MM.1S (cell line): ENCODE data around the gene MS4A18.

Source experiments
- DNase-seq: peaks from one replicate; pipeline ENCODE4 v3.0.0-alpha.2; 2015
- H2AFZ ChIP-seq: fragments of 300-600 bp; sonication (generic); 2 replicates; pipeline ENCODE4 v1.6.0; 2016; ENCODE audit warnings: antibody characterized with exemption, low read length
- H3F3A ChIP-seq: fragments of 300-600 bp; sonication (generic); 2 replicates; pipeline ENCODE4 v1.6.1; 2016; ENCODE audit warnings: mild to moderate bottlenecking, antibody characterized with exemption, low read length, moderate library complexity, mixed read lengths; ENCODE audit not compliant: insufficient read depth
- H3K27ac ChIP-seq: fragments of 300-600 bp; sonication (generic); 2 replicates; pipeline ENCODE4 v1.5.1; 2016; ENCODE audit warnings: mild to moderate bottlenecking, low read length
- H3K27me3 ChIP-seq: fragments of 300-600 bp; sonication (generic); replicated peaks from 2 replicates; pipeline ENCODE4 v1.6.0; 2016; ENCODE audit warnings: low read length; ENCODE audit not compliant: insufficient read depth
- H3K36me3 ChIP-seq: fragments of 300-600 bp; sonication (generic); replicated peaks from 2 replicates; pipeline ENCODE4 v1.6.1; 2016; ENCODE audit warnings: mild to moderate bottlenecking, low read length, mixed read lengths; ENCODE audit not compliant: insufficient read depth
- H3K4me1 ChIP-seq: fragments of 300-600 bp; sonication (generic); 2 replicates; pipeline ENCODE4 v1.6.1; 2016; ENCODE audit warnings: low read length, mixed read lengths
- H3K4me2 ChIP-seq: fragments of 300-600 bp; sonication (generic); 2 replicates; pipeline ENCODE4 v1.6.0; 2016; ENCODE audit warnings: low read depth, low read length
- H3K4me3 ChIP-seq: fragments of 300-600 bp; sonication (generic); 2 replicates; pipeline ENCODE4 v1.5.1; 2016; ENCODE audit warnings: low read length, mixed read lengths
- H3K79me2 ChIP-seq: fragments of 300-600 bp; sonication (generic); 2 replicates; pipeline ENCODE4 v1.6.1; 2016; ENCODE audit warnings: mixed run types, low read length, mixed read lengths
- H3K9ac ChIP-seq: fragments of 300-600 bp; sonication (generic); 2 replicates; pipeline ENCODE4 v1.6.1; 2016; ENCODE audit warnings: low read length, mixed read lengths
- H3K9me2 ChIP-seq: fragments of 300-600 bp; sonication (generic); replicated peaks from 2 replicates; pipeline ENCODE4 v1.6.1; 2016; ENCODE audit warnings: mild to moderate bottlenecking, low read length, mixed read lengths; ENCODE audit not compliant: insufficient read depth
- H3K9me3 ChIP-seq: fragments of 300-600 bp; sonication (generic); replicated peaks from 2 replicates; pipeline ENCODE4 v1.6.1; 2016; ENCODE audit warnings: mild to moderate bottlenecking, low read length, mixed read lengths; ENCODE audit not compliant: insufficient read depth
- H4K20me1 ChIP-seq: fragments of 300-600 bp; sonication (generic); 2 replicates; pipeline ENCODE4 v1.6.1; 2016; ENCODE audit warnings: mild to moderate bottlenecking, low read length, moderate library complexity, mixed read lengths; ENCODE audit not compliant: insufficient read depth
- EZH2 ChIP-seq: fragments of 300-600 bp; sonication (generic); optimal IDR thresholded peaks from 2 replicates; pipeline ENCODE3; 2017; ENCODE audit warnings: low read depth, mild to moderate bottlenecking, antibody characterized with exemption, low read length, mixed read lengths
- EZH2phosphoT487 ChIP-seq: fragments of 300-600 bp; sonication (generic); IDR thresholded peaks from 2 replicates; pipeline ENCODE4 v1.6.1; 2018; ENCODE audit warnings: antibody characterized with exemption, low read length
- TF ChIP-seq, protein P1 (sequence below): fragments of 300-600 bp; sonication (generic); IDR thresholded peaks from 2 replicates; pipeline ENCODE4 v1.5.1; 2016; ENCODE audit warnings: antibody characterized with exemption, low read length, mixed read lengths

The MS4A18 gene

GRCh38 chr11:60719391-60719790 lies 5.1 kb upstream of the MS4A18 start:
- Histone ChIP-seq H3K4me2 (no peak overlapping the region), H4K20me1 (no peaks in the 10 kb centered on the region), H3K79me2 (no peaks in the 10 kb centered on the region), H3F3A (no peaks in the 10 kb centered on the region), H3K9me2 (no peaks in the 10 kb centered on the region), H3K27me3 (no peaks in the 10 kb centered on the region), H3K4me3 (no peak overlapping the region), H3K9me3 (no peaks in the 10 kb centered on the region), H3K27ac (no peak overlapping the region), H3K9ac (no peak overlapping the region), H3K4me1 (no peaks in the 10 kb centered on the region), H2AFZ (no peak overlapping the region), H3K36me3 (no peaks in the 10 kb centered on the region)
- TF ChIP-seq EZH2: no peak
- TF ChIP-seq EZH2phosphoT487: no peak
- TF ChIP-seq, protein P1, sequence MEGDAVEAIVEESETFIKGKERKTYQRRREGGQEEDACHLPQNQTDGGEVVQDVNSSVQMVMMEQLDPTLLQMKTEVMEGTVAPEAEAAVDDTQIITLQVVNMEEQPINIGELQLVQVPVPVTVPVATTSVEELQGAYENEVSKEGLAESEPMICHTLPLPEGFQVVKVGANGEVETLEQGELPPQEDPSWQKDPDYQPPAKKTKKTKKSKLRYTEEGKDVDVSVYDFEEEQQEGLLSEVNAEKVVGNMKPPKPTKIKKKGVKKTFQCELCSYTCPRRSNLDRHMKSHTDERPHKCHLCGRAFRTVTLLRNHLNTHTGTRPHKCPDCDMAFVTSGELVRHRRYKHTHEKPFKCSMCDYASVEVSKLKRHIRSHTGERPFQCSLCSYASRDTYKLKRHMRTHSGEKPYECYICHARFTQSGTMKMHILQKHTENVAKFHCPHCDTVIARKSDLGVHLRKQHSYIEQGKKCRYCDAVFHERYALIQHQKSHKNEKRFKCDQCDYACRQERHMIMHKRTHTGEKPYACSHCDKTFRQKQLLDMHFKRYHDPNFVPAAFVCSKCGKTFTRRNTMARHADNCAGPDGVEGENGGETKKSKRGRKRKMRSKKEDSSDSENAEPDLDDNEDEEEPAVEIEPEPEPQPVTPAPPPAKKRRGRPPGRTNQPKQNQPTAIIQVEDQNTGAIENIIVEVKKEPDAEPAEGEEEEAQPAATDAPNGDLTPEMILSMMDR: no peak
- DNase-seq: no peak

DNA sequence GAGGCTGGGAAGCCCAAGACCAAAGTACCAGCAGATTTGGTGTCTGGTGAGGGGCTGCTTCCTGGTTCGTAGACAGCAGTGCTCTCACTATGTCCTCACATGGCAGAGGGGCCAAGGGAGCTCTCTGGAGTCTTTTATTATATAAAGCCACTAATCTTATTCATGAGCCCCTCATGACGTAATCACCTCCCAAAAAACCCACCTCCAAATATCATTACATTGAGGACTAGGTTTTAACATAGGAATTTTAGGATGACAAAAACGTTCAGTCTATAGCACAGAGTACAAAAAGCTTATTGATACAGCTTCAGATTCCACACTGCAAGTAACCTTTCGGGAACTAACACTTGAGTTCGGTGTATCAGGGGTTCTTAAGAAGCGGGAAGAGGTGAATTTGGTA lies 4.1 kb upstream of the MS4A18 start:
- H3K79me2 ChIP-seq: no peaks in the 10 kb centered on the region
- H3K27me3 ChIP-seq: no peaks in the 10 kb centered on the region
- TF ChIP-seq EZH2 (no peak), EZH2phosphoT487 (no peak)
- TF ChIP-seq, protein P1: no peak
- H3K9me3 ChIP-seq: no peaks in the 10 kb centered on the region
- no peaks in the 10 kb centered on the region for H3K4me1 ChIP-seq
- H3K27ac ChIP-seq: no peak overlapping the region
- H3K9ac ChIP-seq: no peak overlapping the region
- DNase-seq: no peak
- no peak overlapping the region for H2AFZ ChIP-seq
- H3K9me2 ChIP-seq: no peaks in the 10 kb centered on the region
- no peak overlapping the region for H3K4me2 ChIP-seq
- no peak overlapping the region for H3K4me3 ChIP-seq
- no peaks in the 10 kb centered on the region for H4K20me1 ChIP-seq
- no peaks in the 10 kb centered on the region for H3K36me3 ChIP-seq
- H3F3A ChIP-seq: no peaks in the 10 kb centered on the region

GRCh38 chr11:60725592-60725991 lies 1.1 kb downstream of the MS4A18 start:
- Histone ChIP-seq H3K9ac (no peak overlapping the region), H3K4me2 (no peak overlapping the region), H3K27ac (no peak overlapping the region), H3F3A (no peaks in the 10 kb centered on the region), H3K9me3 (no peaks in the 10 kb centered on the region), H4K20me1 (no peaks in the 10 kb centered on the region), H2AFZ (no peak overlapping the region), H3K27me3 (no peaks in the 10 kb centered on the region), H3K4me1 (no peaks in the 10 kb centered on the region), H3K79me2 (no peaks in the 10 kb centered on the region), H3K36me3 (no peaks in the 10 kb centered on the region), H3K4me3 (no peak overlapping the region), H3K9me2 (no peaks in the 10 kb centered on the region)
- TF ChIP-seq, protein P1: no peak
- TF ChIP-seq EZH2: no peak
- no peak for TF ChIP-seq EZH2phosphoT487
- DNase-seq: no peak
